GM23338 (cell line): ENCODE measurements around the gene FOXP4. TPM values are rescaled to one million over a fixed set of nuclear protein-coding genes. Genes with fewer than 3 reads are reported as not detected.

Experiments
- ATAC-seq: fragments of 200-7000 bp; cut with Tn5 transposase; 3 replicates; pipeline ENCODE4 v1.9.1; 2020
- DNase-seq: peaks from one replicate; pipeline ENCODE4 v3.0.0-alpha.2; 2015; ENCODE audit warnings: low spot score
- H2AFZ ChIP-seq: fragments of 200-600 bp; sonication (generic); 2 replicates; pipeline ENCODE4 v1.8.0; 2016; ENCODE audit warnings: antibody characterized with exemption, mild to moderate bottlenecking, moderate library complexity
- H3F3A ChIP-seq: fragments of 200-600 bp; sonication (generic); replicated peaks from 2 replicates; pipeline ENCODE4 v1.8.0; 2017; ENCODE audit warnings: antibody characterized with exemption, mixed run types, low read depth
- H3K27ac ChIP-seq: fragments of 200-600 bp; sonication (generic); 2 replicates; pipeline ENCODE4 v1.6.1; 2016; ENCODE audit warnings: low read depth
- H3K27me3 ChIP-seq: fragments of 200-600 bp; sonication (generic); 2 replicates; pipeline ENCODE4 v1.8.0; 2016; ENCODE audit warnings: mild to moderate bottlenecking, mixed run types, moderate library complexity; ENCODE audit not compliant: insufficient read depth
- H3K36me3 ChIP-seq: fragments of 200-600 bp; sonication (generic); 2 replicates; pipeline ENCODE4 v1.8.0; 2016; ENCODE audit warnings: mild to moderate bottlenecking; ENCODE audit not compliant: insufficient read depth
- H3K4me1 ChIP-seq: fragments of 200-600 bp; sonication (generic); 2 replicates; pipeline ENCODE4 v1.8.0; 2016; ENCODE audit warnings: mild to moderate bottlenecking, moderate library complexity; ENCODE audit not compliant: insufficient read depth
- H3K4me2 ChIP-seq: fragments of 200-600 bp; sonication (generic); 2 replicates; pipeline ENCODE4 v1.7.1; 2017; ENCODE audit warnings: mixed run types
- H3K4me3 ChIP-seq: fragments of 200-600 bp; sonication (generic); 2 replicates; pipeline ENCODE4 v1.6.1; 2016; ENCODE audit warnings: mixed run types
- H3K79me2 ChIP-seq: fragments of 200-600 bp; sonication (generic); replicated peaks from 2 replicates; pipeline ENCODE4 v1.8.0; 2017; ENCODE audit warnings: mild to moderate bottlenecking; ENCODE audit not compliant: insufficient read depth
- H3K9me2 ChIP-seq: fragments of 200-600 bp; sonication (generic); 2 replicates; pipeline ENCODE4 v1.8.0; 2017; ENCODE audit not compliant: insufficient read depth
- H4K20me1 ChIP-seq: fragments of 200-600 bp; sonication (generic); replicated peaks from 2 replicates; pipeline ENCODE4 v1.8.0; 2017; ENCODE audit warnings: mild to moderate bottlenecking; ENCODE audit not compliant: insufficient read depth
- H3K27ac Mint-ChIP-seq: 2 replicates; pipeline ENCODE4 v1.8.0; 2020; ENCODE audit warnings: inconsistent platforms, mild to moderate bottlenecking, moderate library complexity, mixed read lengths
- H3K27me3 Mint-ChIP-seq: 3 replicates; pipeline ENCODE4 v1.8.0; 2022; ENCODE audit warnings: low read depth, mild to moderate bottlenecking, moderate library complexity, mixed read lengths, inconsistent platforms; ENCODE audit not compliant: insufficient read depth, poor library complexity
- H3K36me3 Mint-ChIP-seq: 3 replicates; pipeline ENCODE4 v1.8.0; 2021; ENCODE audit warnings: low read depth, mild to moderate bottlenecking, inconsistent platforms, moderate library complexity, mixed read lengths
- H3K4me1 Mint-ChIP-seq: 3 replicates; pipeline ENCODE4 v1.8.0; 2020; ENCODE audit warnings: mild to moderate bottlenecking, inconsistent platforms, mixed read lengths
- H3K4me3 Mint-ChIP-seq: 3 replicates; pipeline ENCODE4 v1.8.0; 2021; ENCODE audit warnings: moderate library complexity, mild to moderate bottlenecking, inconsistent platforms, mixed read lengths
- H3K9me3 Mint-ChIP-seq: 3 replicates; pipeline ENCODE4 v1.8.0; 2020; ENCODE audit warnings: moderate library complexity, mild to moderate bottlenecking, inconsistent platforms, mixed read lengths
- CREB1 ChIP-seq: fragments of 250-450 bp; sonication (Bioruptor Pico); IDR thresholded peaks from 2 replicates; pipeline ENCODE4 v1.5.0; 2020; ENCODE audit warnings: low read depth, mild to moderate bottlenecking, moderate library complexity
- EZH2 ChIP-seq: fragments of 200-600 bp; sonication (generic); IDR thresholded peaks from one replicate; pipeline ENCODE4 v1.8.0; 2017; ENCODE audit warnings: antibody characterized with exemption, mild to moderate bottlenecking, low read depth; ENCODE audit not compliant: unreplicated experiment
- NANOG ChIP-seq: IDR thresholded peaks from 2 replicates; pipeline ENCODE4 v1.6.1; 2016; ENCODE audit warnings: antibody characterized with exemption, borderline replicate concordance
- POLR2AphosphoS5 ChIP-seq: IDR thresholded peaks from 2 replicates; pipeline ENCODE4 v1.6.1; 2016; ENCODE audit warnings: antibody characterized with exemption, low read depth
- STAT1 ChIP-seq: IDR thresholded peaks from one replicate; pipeline ENCODE4 v1.6.1; 2016; ENCODE audit warnings: antibody characterized with exemption; ENCODE audit not compliant: unreplicated experiment
- ZNF114 ChIP-seq: fragments of 250-450 bp; sonication (Bioruptor Pico); IDR thresholded peaks from 2 replicates; pipeline ENCODE4 v1.5.0; 2020; ENCODE audit warnings: mild to moderate bottlenecking, moderate library complexity
- ZNF331 ChIP-seq: fragments of 250-450 bp; sonication (Bioruptor Pico); IDR thresholded peaks from 2 replicates; pipeline ENCODE4 v1.5.0; 2020; ENCODE audit warnings: low read depth, mild to moderate bottlenecking, moderate library complexity
- polyA plus RNA-seq: library from polyadenylated mRNA; unstranded; fragments of >200 nt; fragmentation: Nextera tagmentation; extraction: Ambion mirVana; gene quantifications from 2 replicates; pipeline ENCODE4 v1.2.1, GENCODE V29; 2016
- total RNA-seq: library from RNA; depleted of rRNA; stranded (reverse); fragments of >200 nt; shearing (Covaris generic); gene quantifications from 2 replicates; pipeline ENCODE4 v1.2.3, GENCODE V29; 2014
- TF ChIP-seq, protein P1 (sequence below): IDR thresholded peaks from 2 replicates; pipeline ENCODE4 v1.6.1; 2016; ENCODE audit warnings: antibody characterized with exemption
- TF ChIP-seq, protein P2 (sequence below), 2 experiments: fragments of 200-600 bp in 1 of 2; sonication (generic) in 1 of 2; conservative IDR thresholded peaks; 2 replicates each; pipeline versions ENCODE4 v1.5.1 to v1.6.1; 2016 to 2017; ENCODE audit warnings: antibody characterized with exemption in 2 of 2, low read depth in 2 of 2, mild to moderate bottlenecking in 2 of 2, moderate library complexity in 1 of 2
- TF ChIP-seq, protein P3 (sequence below): fragments of 250-450 bp; sonication (Bioruptor Pico); IDR thresholded peaks from 2 replicates; pipeline ENCODE4 v1.5.0; 2020; ENCODE audit warnings: mild to moderate bottlenecking, moderate library complexity

The FOXP4 gene
- total and polyA plus RNA-seq, 2 experiments from 2014 or later = 5.1 to 13.5 TPM

DNA sequence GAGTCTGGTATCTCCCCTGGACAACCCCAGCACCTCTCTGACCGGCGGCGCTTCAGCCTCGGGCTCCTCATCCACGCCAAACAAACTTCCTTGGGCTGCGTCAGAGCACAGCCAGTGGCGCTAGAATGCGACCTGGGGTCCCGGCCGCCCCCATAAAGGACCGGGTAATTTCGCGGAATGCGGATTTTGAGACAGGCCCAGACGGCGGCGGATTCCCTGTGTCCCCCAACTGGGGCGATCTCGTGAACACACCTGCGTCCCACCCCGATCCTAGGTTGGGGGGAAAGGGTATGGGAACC, 1.6 kb downstream of the FOXP4 start:
- Histone ChIP-seq H4K20me1 (no peaks in the 10 kb centered on the region; the same call in none of the 2 replicates), H3F3A (peaks cover 24% of the 10 kb centered on the region), H3K4me3 (peak overlapping the region; percentile 92), H2AFZ (no peak overlapping the region), H3K4me2 (peak overlapping the region; percentile 96), H3K4me1 (peaks cover 50% of the 10 kb centered on the region), H3K79me2 (peaks cover 49% of the 10 kb centered on the region), H3K36me3 (no peaks in the 10 kb centered on the region), H3K9me2 (no peaks in the 10 kb centered on the region), H3K27me3 (peaks cover 86% of the 10 kb centered on the region), H3K27ac (no peak overlapping the region)
- Mint-ChIP-seq H3K4me3 (peak overlapping the region; percentile 94), H3K36me3 (peaks cover 21% of the 10 kb centered on the region), H3K27ac (no peak overlapping the region), H3K9me3 (no peaks in the 10 kb centered on the region; the same call in 2 of the 3 replicates), H3K4me1 (peaks cover 60% of the 10 kb centered on the region), H3K27me3 (peaks cover 76% of the 10 kb centered on the region)
- peak; percentile 44 for DNase-seq
- TF ChIP-seq ZNF114 (CRISPR knock-in tag) (no peak), NANOG (no peak), CREB1 (no peak), POLR2AphosphoS5 (no peak), STAT1 (no peak), ZNF331 (no peak)
- TF ChIP-seq, protein P1, sequence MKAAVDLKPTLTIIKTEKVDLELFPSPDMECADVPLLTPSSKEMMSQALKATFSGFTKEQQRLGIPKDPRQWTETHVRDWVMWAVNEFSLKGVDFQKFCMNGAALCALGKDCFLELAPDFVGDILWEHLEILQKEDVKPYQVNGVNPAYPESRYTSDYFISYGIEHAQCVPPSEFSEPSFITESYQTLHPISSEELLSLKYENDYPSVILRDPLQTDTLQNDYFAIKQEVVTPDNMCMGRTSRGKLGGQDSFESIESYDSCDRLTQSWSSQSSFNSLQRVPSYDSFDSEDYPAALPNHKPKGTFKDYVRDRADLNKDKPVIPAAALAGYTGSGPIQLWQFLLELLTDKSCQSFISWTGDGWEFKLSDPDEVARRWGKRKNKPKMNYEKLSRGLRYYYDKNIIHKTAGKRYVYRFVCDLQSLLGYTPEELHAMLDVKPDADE = no peak
- peak; percentile 1 for ATAC-seq

DNA sequence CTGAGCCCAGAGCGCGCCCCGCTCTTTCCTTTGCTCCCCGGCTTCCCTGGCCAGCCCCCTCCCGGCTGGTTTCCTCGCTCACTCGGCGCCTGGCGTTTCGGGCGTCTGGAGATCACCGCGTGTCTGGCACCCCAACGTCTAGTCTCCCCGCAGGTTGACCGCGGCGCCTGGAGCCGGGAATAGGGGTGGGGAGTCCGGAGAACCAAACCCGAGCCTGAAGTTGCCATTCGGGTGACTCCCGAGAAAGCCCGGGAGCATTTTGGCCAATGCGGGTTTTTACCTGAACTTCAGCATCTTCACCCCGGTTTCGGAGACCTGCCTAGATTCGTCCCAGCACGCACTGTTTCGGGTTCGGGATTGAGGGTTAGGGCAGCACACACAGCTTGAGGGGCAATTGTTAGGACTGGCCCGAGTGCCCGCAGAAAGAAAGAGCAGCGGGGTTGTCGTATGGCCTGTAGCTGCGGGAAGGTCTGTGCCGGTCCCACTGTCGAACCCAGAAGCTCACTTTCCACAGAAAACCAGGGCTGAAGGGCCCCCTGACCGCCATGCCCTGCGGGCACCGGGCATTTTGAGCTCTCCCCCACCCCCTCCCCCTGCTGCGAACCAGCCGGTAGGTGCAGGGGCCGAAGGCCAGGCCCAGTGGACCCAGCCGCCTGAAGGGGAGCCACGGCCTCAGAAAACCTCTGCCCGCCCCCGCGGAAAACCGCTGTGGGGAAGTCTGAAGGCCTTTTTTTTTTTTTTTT, 2.1 kb downstream of the FOXP4 start:
- Histone ChIP-seq H3K4me3 (peak overlapping the region; percentile 92), H3K79me2 (peaks cover 54% of the 10 kb centered on the region), H3K27me3 (peaks cover 86% of the 10 kb centered on the region), H3K36me3 (no peaks in the 10 kb centered on the region), H4K20me1 (peaks cover 5% of the 10 kb centered on the region), H3K9me2 (no peaks in the 10 kb centered on the region), H2AFZ (no peak overlapping the region), H3K4me1 (peaks cover 54% of the 10 kb centered on the region), H3K27ac (no peak overlapping the region), H3K4me2 (peak overlapping the region; percentile 96), H3F3A (peaks cover 25% of the 10 kb centered on the region)
- Mint-ChIP-seq H3K27me3 (peaks cover 80% of the 10 kb centered on the region), H3K9me3 (no peaks in the 10 kb centered on the region; the same call in 2 of the 3 replicates), H3K36me3 (peaks cover 21% of the 10 kb centered on the region), H3K4me3 (peak overlapping the region; percentile 94), H3K4me1 (peaks cover 65% of the 10 kb centered on the region), H3K27ac (no peak overlapping the region)
- TF ChIP-seq, protein P1 = no peak
- TF ChIP-seq STAT1 (no peak), POLR2AphosphoS5 (no peak), NANOG (no peak), EZH2 (peak; percentile 81), ZNF114 (CRISPR knock-in tag) (no peak)
- TF ChIP-seq, protein P2, sequence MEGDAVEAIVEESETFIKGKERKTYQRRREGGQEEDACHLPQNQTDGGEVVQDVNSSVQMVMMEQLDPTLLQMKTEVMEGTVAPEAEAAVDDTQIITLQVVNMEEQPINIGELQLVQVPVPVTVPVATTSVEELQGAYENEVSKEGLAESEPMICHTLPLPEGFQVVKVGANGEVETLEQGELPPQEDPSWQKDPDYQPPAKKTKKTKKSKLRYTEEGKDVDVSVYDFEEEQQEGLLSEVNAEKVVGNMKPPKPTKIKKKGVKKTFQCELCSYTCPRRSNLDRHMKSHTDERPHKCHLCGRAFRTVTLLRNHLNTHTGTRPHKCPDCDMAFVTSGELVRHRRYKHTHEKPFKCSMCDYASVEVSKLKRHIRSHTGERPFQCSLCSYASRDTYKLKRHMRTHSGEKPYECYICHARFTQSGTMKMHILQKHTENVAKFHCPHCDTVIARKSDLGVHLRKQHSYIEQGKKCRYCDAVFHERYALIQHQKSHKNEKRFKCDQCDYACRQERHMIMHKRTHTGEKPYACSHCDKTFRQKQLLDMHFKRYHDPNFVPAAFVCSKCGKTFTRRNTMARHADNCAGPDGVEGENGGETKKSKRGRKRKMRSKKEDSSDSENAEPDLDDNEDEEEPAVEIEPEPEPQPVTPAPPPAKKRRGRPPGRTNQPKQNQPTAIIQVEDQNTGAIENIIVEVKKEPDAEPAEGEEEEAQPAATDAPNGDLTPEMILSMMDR (conservative IDR thresholded peaks at IDR 0.05; ENCODE audit: low read depth in 2 of 2) = no peak
- TF ChIP-seq, protein P3, sequence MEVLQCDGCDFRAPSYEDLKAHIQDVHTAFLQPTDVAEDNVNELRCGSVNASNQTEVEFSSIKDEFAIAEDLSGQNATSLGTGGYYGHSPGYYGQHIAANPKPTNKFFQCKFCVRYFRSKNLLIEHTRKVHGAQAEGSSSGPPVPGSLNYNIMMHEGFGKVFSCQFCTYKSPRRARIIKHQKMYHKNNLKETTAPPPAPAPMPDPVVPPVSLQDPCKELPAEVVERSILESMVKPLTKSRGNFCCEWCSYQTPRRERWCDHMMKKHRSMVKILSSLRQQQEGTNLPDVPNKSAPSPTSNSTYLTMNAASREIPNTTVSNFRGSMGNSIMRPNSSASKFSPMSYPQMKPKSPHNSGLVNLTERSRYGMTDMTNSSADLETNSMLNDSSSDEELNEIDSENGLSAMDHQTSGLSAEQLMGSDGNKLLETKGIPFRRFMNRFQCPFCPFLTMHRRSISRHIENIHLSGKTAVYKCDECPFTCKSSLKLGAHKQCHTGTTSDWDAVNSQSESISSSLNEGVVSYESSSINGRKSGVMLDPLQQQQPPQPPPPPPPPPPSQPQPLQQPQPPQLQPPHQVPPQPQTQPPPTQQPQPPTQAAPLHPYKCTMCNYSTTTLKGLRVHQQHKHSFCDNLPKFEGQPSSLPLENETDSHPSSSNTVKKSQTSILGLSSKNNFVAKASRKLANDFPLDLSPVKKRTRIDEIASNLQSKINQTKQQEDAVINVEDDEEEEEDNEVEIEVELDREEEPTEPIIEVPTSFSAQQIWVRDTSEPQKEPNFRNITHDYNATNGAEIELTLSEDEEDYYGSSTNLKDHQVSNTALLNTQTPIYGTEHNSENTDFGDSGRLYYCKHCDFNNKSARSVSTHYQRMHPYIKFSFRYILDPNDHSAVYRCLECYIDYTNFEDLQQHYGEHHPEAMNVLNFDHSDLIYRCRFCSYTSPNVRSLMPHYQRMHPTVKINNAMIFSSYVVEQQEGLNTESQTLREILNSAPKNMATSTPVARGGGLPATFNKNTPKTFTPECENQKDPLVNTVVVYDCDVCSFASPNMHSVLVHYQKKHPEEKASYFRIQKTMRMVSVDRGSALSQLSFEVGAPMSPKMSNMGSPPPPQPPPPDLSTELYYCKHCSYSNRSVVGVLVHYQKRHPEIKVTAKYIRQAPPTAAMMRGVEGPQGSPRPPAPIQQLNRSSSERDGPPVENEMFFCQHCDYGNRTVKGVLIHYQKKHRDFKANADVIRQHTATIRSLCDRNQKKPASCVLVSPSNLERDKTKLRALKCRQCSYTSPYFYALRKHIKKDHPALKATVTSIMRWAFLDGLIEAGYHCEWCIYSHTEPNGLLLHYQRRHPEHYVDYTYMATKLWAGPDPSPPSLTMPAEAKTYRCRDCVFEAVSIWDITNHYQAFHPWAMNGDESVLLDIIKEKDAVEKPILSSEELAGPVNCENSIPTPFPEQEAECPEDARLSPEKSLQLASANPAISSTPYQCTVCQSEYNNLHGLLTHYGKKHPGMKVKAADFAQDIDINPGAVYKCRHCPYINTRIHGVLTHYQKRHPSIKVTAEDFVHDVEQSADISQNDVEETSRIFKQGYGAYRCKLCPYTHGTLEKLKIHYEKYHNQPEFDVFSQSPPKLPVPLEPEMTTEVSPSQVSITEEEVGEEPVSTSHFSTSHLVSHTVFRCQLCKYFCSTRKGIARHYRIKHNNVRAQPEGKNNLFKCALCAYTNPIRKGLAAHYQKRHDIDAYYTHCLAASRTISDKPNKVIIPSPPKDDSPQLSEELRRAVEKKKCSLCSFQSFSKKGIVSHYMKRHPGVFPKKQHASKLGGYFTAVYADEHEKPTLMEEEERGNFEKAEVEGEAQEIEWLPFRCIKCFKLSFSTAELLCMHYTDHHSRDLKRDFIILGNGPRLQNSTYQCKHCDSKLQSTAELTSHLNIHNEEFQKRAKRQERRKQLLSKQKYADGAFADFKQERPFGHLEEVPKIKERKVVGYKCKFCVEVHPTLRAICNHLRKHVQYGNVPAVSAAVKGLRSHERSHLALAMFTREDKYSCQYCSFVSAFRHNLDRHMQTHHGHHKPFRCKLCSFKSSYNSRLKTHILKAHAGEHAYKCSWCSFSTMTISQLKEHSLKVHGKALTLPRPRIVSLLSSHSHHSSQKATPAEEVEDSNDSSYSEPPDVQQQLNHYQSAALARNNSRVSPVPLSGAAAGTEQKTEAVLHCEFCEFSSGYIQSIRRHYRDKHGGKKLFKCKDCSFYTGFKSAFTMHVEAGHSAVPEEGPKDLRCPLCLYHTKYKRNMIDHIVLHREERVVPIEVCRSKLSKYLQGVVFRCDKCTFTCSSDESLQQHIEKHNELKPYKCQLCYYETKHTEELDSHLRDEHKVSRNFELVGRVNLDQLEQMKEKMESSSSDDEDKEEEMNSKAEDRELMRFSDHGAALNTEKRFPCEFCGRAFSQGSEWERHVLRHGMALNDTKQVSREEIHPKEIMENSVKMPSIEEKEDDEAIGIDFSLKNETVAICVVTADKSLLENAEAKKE = no peak
- ATAC-seq (peak; percentile 3), DNase-seq (peak; percentile 48)
